ENCODE measurements around the gene FAM174C. TPM values are rescaled to one million over a fixed set of nuclear protein-coding genes. Genes with fewer than 3 reads are reported as not detected.

The FAM174C gene
- polyA plus RNA-seq, 1 donor (not counting 4 experiments of a cell fraction or from before 2014, with no cell fraction given) = 18.5 TPM

DNA sequence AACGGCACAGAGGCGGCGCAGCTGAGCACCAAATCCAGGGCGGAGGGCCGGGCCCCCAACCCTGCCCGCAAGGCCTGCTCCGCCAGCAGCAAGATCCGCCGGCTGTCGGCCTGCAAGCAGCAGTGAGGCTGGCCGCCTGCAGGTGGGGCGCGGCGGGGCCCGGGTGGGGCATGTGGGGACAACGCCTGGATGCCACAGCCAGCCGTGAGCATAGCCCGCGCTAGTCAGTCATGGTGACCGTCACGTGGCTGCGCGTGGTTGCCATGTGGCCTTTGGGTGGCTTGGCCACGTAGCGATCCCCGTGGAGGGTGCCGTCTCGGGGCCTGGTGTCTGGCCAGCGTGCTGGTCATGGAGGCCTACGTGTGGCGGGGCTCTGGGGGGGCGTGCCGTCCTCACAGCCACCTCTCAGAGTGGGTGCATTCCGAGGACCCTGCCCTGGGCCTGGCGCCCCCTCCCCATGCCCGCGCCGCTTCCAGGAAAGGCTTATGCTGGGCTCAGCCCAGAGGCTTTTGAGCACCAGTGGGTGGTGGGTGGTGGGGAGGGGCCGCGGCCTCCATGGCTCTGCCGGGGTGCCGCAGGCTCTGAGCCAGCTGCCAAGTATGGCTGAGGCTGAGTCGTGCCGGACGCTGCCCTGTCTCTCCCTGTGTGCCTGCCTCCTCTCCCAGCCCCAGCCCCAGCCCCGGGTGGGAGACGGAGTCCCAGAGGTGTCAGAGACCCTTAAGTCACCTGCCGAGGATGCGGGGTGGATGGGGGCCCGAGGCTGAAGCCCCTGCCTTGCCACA lies 48.6 kb upstream of the FAM174C start:
- Histone ChIP-seq H3K27ac (ENCODE audit: control insufficient read depth, insufficient read depth, low read length) (no peak overlapping the region), H4K20me1 (ENCODE audit: control insufficient read depth, extremely low read depth, insufficient read depth, low read length) (no peaks in the 10 kb centered on the region), H3K79me2 (ENCODE audit: control insufficient read depth, insufficient read depth, low read length) (no peaks in the 10 kb centered on the region), H3K9me1 (ENCODE audit: control insufficient read depth, extremely low read depth, insufficient read depth, low read length) (no peaks in the 10 kb centered on the region), H2AFZ (ENCODE audit: control insufficient read depth, low read length) (no peak overlapping the region), H3K9me3 (ENCODE audit: control insufficient read depth, low read depth, low read length) (no peaks in the 10 kb centered on the region), H3K36me3 (ENCODE audit: control insufficient read depth in 2 of 2, extremely low read depth in 1 of 2, insufficient read depth in 2 of 2, low read length in 2 of 2) (peaks cover 19 to 20% of the 10 kb centered on the region in 2 experiments), H3K4me3 (ENCODE audit: control insufficient read depth in 2 of 3, extremely low read depth in 1 of 3, insufficient read depth in 2 of 3, low read depth in 1 of 3, low read length in 3 of 3) (no peak overlapping the region), H3K4me2 (ENCODE audit: control insufficient read depth, extremely low read depth, insufficient read depth, low read depth, low read length) (no peak overlapping the region), H3K9ac (ENCODE audit: control insufficient read depth, extremely low read depth, insufficient read depth, low read length) (no peak overlapping the region), H3K4me1 (ENCODE audit: control insufficient read depth, extremely low read depth, insufficient read depth, low read length) (no peaks in the 10 kb centered on the region), H3K27me3 (ENCODE audit: control insufficient read depth, extremely low read depth, insufficient read depth, low read length) (no peaks in the 10 kb centered on the region)
- dilution Hi-C loops (cut with MboI; ENCODE audit: extremely low pct_ligation_motif_present, low sequenced_read_pairs) = no loop called here
- DNase-seq (ENCODE audit: low read depth, low spot score) (no peak), FAIRE-seq (no peak)
- no peak for TF ChIP-seq EZH2 (IDR thresholded peaks at IDR 0.05; ENCODE audit: low read length)
- TF ChIP-seq, protein P1, sequence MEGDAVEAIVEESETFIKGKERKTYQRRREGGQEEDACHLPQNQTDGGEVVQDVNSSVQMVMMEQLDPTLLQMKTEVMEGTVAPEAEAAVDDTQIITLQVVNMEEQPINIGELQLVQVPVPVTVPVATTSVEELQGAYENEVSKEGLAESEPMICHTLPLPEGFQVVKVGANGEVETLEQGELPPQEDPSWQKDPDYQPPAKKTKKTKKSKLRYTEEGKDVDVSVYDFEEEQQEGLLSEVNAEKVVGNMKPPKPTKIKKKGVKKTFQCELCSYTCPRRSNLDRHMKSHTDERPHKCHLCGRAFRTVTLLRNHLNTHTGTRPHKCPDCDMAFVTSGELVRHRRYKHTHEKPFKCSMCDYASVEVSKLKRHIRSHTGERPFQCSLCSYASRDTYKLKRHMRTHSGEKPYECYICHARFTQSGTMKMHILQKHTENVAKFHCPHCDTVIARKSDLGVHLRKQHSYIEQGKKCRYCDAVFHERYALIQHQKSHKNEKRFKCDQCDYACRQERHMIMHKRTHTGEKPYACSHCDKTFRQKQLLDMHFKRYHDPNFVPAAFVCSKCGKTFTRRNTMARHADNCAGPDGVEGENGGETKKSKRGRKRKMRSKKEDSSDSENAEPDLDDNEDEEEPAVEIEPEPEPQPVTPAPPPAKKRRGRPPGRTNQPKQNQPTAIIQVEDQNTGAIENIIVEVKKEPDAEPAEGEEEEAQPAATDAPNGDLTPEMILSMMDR (optimal IDR thresholded peaks at IDR 0.05 in 1 of 3, IDR thresholded peaks at IDR 0.05 in 1 of 3, conservative IDR thresholded peaks at IDR 0.05 in 1 of 3; ENCODE audit: extremely low read depth in 1 of 3, insufficient read depth in 2 of 3, low read length in 3 of 3) = no peak

DNA sequence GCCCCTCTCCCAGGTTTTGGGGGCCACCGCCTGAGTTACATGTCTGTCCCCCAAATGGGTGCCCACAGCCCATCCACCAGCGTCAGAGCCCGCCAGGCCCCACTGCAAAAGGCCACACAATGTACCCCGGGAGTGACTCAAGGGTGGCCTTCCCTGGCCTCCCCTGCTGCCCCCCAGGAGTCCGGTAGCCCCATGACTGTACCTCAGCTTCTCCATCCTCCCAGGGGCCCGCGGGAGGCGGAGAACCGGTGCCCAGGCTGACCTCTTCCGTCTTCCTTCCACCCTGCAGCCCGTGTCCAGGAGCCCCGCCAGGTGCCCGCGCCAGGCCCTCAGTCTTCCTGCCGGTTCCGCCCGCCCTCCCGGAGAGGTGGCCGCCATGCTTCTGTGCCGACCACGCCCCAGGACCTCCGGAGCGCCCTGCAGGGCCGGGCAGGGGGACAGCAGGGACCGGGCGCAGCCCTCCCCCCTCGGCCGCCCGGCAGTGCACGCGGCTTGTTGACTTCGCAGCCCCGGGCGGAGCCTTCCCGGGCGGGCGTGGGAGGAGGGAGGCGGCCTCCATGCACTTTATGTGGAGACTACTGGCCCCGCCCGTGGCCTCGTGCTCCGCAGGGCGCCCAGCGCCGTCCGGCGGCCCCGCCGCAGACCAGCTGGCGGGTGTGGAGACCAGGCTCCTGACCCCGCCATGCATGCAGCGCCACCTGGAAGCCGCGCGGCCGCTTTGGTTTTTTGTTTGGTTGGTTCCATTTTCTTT lies 47.9 kb upstream of the FAM174C start:
- H4K20me1 ChIP-seq (ENCODE audit: control insufficient read depth, extremely low read depth, insufficient read depth, low read length) = peaks cover 2% of the 10 kb centered on the region
- no peaks in the 10 kb centered on the region for H3K27me3 ChIP-seq (ENCODE audit: control insufficient read depth, extremely low read depth, insufficient read depth, low read length)
- DNase-seq (ENCODE audit: low read depth, low spot score) = no peak
- no peak overlapping the region for H3K9ac ChIP-seq (ENCODE audit: control insufficient read depth, extremely low read depth, insufficient read depth, low read length)
- peaks cover 5% of the 10 kb centered on the region for H3K4me1 ChIP-seq (ENCODE audit: control insufficient read depth, extremely low read depth, insufficient read depth, low read length)
- TF ChIP-seq, protein P1 (optimal IDR thresholded peaks at IDR 0.05 in 1 of 3, IDR thresholded peaks at IDR 0.05 in 1 of 3, conservative IDR thresholded peaks at IDR 0.05 in 1 of 3; ENCODE audit: extremely low read depth in 1 of 3, insufficient read depth in 2 of 3, low read length in 3 of 3) = no peak
- TF ChIP-seq EZH2 (IDR thresholded peaks at IDR 0.05; ENCODE audit: low read length) = no peak
- H2AFZ ChIP-seq (ENCODE audit: control insufficient read depth, low read length) = no peak overlapping the region
- no peak for FAIRE-seq
- H3K4me2 ChIP-seq (ENCODE audit: control insufficient read depth, extremely low read depth, insufficient read depth, low read depth, low read length) = no peak overlapping the region
- H3K9me1 ChIP-seq (ENCODE audit: control insufficient read depth, extremely low read depth, insufficient read depth, low read length) = no peaks in the 10 kb centered on the region
- H3K4me3 ChIP-seq (ENCODE audit: control insufficient read depth in 2 of 3, extremely low read depth in 1 of 3, insufficient read depth in 2 of 3, low read depth in 1 of 3, low read length in 3 of 3) = no peak overlapping the region
- H3K9me3 ChIP-seq (ENCODE audit: control insufficient read depth, low read depth, low read length) = no peaks in the 10 kb centered on the region
- peaks cover 13 to 17% of the 10 kb centered on the region in 2 experiments for H3K36me3 ChIP-seq (ENCODE audit: control insufficient read depth in 2 of 2, extremely low read depth in 1 of 2, insufficient read depth in 2 of 2, low read length in 2 of 2)
- no peaks in the 10 kb centered on the region for H3K79me2 ChIP-seq (ENCODE audit: control insufficient read depth, insufficient read depth, low read length)
- H3K27ac ChIP-seq (ENCODE audit: control insufficient read depth, insufficient read depth, low read length) = no peak overlapping the region
- dilution Hi-C loops (cut with MboI; ENCODE audit: extremely low pct_ligation_motif_present, low sequenced_read_pairs) = no loop called here

Data from keratinocyte (primary cell).